Breast epithelium (tissue), 4 donors: ENCODE measurements around the gene MICAL2. TPM values are rescaled to one million over a fixed set of nuclear protein-coding genes. Genes with fewer than 3 reads are reported as not detected.
A peak's percentile ranks its signal among the peaks of the same experiment; 100 is the strongest.

Experiments used
- DNase-seq, 2 donors: peaks; one replicate each; pipeline ENCODE4 v3.0.0-alpha.2; 2019; ENCODE audit warnings: low spot score in 2 of 2
- H3K27ac ChIP-seq, 2 donors: fragments of 200-600 bp; sonication (generic) in 1 of 2; one replicate each; pipeline ENCODE4 v1.5.1; 2016 to 2019; ENCODE audit warnings: mild to moderate bottlenecking in 1 of 2
- H3K27me3 ChIP-seq, 2 donors: fragments of 200-600 bp; sonication (generic) in 1 of 2; one replicate each; pipeline versions ENCODE4 v1.5.1 to v1.6.0; 2017 to 2019; ENCODE audit warnings: control low read depth in 1 of 2, mild to moderate bottlenecking in 1 of 2
- H3K36me3 ChIP-seq: fragments of 200-600 bp; one replicate; pipeline ENCODE4 v1.5.1; 2019
- H3K4me1 ChIP-seq, 2 donors: fragments of 200-600 bp; sonication (generic); one replicate each; pipeline ENCODE4 v1.5.1; 2016 to 2019; ENCODE audit warnings: control low read depth in 1 of 2
- H3K4me3 ChIP-seq, 3 donors: fragments of 200-600 bp; sonication (generic); 1 replicate in 2 of 3; 2 replicates in 1 of 3; pipeline ENCODE4 v1.5.1; 2016 to 2019; ENCODE audit warnings: mild to moderate bottlenecking in 3 of 3, moderate library complexity in 2 of 3
- H3K9me3 ChIP-seq, 2 donors: fragments of 200-600 bp; sonication (generic) in 1 of 2; one replicate each; pipeline ENCODE4 v1.5.1; 2016 to 2019; ENCODE audit warnings: control low read depth in 1 of 2
- CTCF ChIP-seq, 3 donors: fragments of 450-650 bp; IDR thresholded peaks; one replicate each; pipeline ENCODE4 v1.5.1; 2016 to 2017; ENCODE audit warnings: antibody characterized with exemption in 3 of 3, mild to moderate bottlenecking in 3 of 3, moderate library complexity in 3 of 3
- POLR2A ChIP-seq: fragments of 450-650 bp; IDR thresholded peaks from one replicate; pipeline ENCODE4 v1.6.1; 2016; ENCODE audit warnings: antibody characterized with exemption, mild to moderate bottlenecking, moderate library complexity
- POLR2AphosphoS5 ChIP-seq, 3 donors: sonication (generic); formaldehyde crosslinking; IDR thresholded peaks; one replicate each; pipeline ENCODE4 v1.6.1; 2017; ENCODE audit warnings: antibody characterized with exemption in 3 of 3
- intact Hi-C: fragments of 100-400 bp; cut with DNase I; formaldehyde crosslinking; loops from one replicate; pipeline ENCODE4 v1.15.1; 2023; ENCODE audit warnings: low total_unique reads
- total RNA-seq, 3 donors: library from RNA; depleted of rRNA; stranded (reverse); fragments of >200 nt; gene quantifications; one replicate each; pipeline ENCODE4 v1.1.0, GENCODE V29; 2016

Gene MICAL2
- total RNA-seq, 3 donors from 2014 or later, result 30.9 to 52.4 (median 38.6) TPM

GRCh38 chr11:12161137-12161536, 50.7 kb downstream of the MICAL2 start:
- Histone ChIP-seq H3K36me3 (no peaks in the 10 kb centered on the region), H3K4me3 (no peak overlapping the region), H3K9me3 (no peaks in the 10 kb centered on the region), H3K4me1 (peaks cover 0 to 5% of the 10 kb centered on the region in 2 donors), H3K27ac (peak overlapping the region; percentile 35 to 41), H3K27me3 (no peaks in the 10 kb centered on the region)
- TF ChIP-seq POLR2A, result no peak
- no peak for TF ChIP-seq POLR2AphosphoS5 (IDR thresholded peaks at IDR 0.05)
- TF ChIP-seq CTCF (IDR thresholded peaks at IDR 0.05), result no peak
- intact Hi-C loops, result no loop called here
- DNase-seq, result no peak

- no peak overlapping the region for H3K4me3 ChIP-seq
- H3K9me3 ChIP-seq, result no peaks in the 10 kb centered on the region
- no peaks in the 10 kb centered on the region for H3K27me3 ChIP-seq
- H3K4me1 ChIP-seq, result peaks cover 0 to 5% of the 10 kb centered on the region in 2 donors
- H3K36me3 ChIP-seq, result no peaks in the 10 kb centered on the region
- no peak overlapping the region for H3K27ac ChIP-seq
- TF ChIP-seq POLR2A (no peak), POLR2AphosphoS5 (IDR thresholded peaks at IDR 0.05) (no peak), CTCF (IDR thresholded peaks at IDR 0.05) (no peak)
- intact Hi-C loops, result no loop called here
- no peak for DNase-seq
Measured at GRCh38 chr11:12161603-12162350, 51.4 kb downstream of the MICAL2 start.

GRCh38 chr11:12162652-12163051, 52.3 kb downstream of the MICAL2 start:
- H3K36me3 ChIP-seq, result no peaks in the 10 kb centered on the region
- no peak for DNase-seq
- H3K27ac ChIP-seq, result peak overlapping the region; percentile 71 to 86
- no peaks in the 10 kb centered on the region for H3K9me3 ChIP-seq
- intact Hi-C loops, result no loop called here
- no peaks in the 10 kb centered on the region for H3K27me3 ChIP-seq
- H3K4me1 ChIP-seq, result peaks cover 0 to 5% of the 10 kb centered on the region in 2 donors
- no peak overlapping the region for H3K4me3 ChIP-seq
- TF ChIP-seq CTCF (IDR thresholded peaks at IDR 0.05), result no peak
- no peak for TF ChIP-seq POLR2A
- TF ChIP-seq POLR2AphosphoS5 (IDR thresholded peaks at IDR 0.05), result no peak

- H3K4me1 ChIP-seq, result peaks cover 0 to 5% of the 10 kb centered on the region in 2 donors
- peak in 1 of 2 donors; percentile 56 for DNase-seq
Measured at GRCh38 chr11:12163181-12163941, 53.0 kb downstream of the MICAL2 start.

More at GRCh38 chr11:12163181-12163941, 53.0 kb downstream of the MICAL2 start:
- peak overlapping the region; percentile 71 to 86 for H3K27ac ChIP-seq
- intact Hi-C loops, result no loop called here
- H3K36me3 ChIP-seq, result no peaks in the 10 kb centered on the region
- H3K9me3 ChIP-seq, result no peaks in the 10 kb centered on the region
- no peak overlapping the region for H3K4me3 ChIP-seq
- no peaks in the 10 kb centered on the region for H3K27me3 ChIP-seq
- TF ChIP-seq CTCF (IDR thresholded peaks at IDR 0.05) (no peak), POLR2A (no peak), POLR2AphosphoS5 (IDR thresholded peaks at IDR 0.05) (no peak)
